ENCODE data around the gene SH2D4B.
"Not testable (repeated sequence)": the region's sequence is repeated elsewhere in the genome, so short reads cannot be mapped to it uniquely, and the experiment has no call there.

Gene SH2D4B

DNA sequence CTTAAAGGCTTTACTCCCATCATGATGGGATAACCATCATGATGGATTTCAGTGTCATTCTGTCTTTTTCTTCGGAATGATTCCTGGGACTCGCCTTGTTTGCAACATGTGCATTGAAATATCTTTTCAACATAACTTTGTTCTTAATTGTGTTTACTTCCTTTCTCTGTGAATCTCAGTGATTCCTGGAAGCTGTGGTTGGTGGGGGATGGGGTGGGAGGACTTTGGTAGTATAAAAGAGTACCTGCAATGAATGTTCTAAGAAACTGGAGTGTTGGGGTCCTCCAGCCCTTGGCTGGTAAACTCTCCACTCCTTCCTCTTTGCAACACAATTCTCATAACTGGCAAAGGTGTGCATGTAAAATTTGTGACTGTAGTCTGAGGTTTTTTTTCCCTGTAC lies 11.5 kb upstream of the SH2D4B start:
- no peak for DNase-seq

DNA sequence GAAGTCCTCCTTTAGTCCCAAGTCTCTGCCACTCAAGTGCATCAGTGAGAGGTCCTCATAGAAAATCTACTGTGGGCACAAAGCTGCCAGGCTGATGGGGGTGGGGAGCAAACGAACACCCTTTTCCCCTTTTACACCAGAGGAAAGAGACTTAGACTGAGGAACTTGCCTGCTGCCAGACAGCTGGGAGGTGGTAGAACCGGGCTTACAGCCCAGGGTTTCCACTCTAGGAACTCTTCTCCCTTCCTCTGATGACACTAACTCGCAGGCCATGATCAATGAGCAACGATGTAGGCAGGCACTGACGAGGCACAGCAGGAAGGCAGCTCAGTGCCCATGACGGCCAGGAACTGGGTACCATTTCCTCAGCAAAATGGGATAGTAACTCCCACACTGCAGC lies 11.0 kb upstream of the SH2D4B start:
- DNase-seq = no peak

DNA sequence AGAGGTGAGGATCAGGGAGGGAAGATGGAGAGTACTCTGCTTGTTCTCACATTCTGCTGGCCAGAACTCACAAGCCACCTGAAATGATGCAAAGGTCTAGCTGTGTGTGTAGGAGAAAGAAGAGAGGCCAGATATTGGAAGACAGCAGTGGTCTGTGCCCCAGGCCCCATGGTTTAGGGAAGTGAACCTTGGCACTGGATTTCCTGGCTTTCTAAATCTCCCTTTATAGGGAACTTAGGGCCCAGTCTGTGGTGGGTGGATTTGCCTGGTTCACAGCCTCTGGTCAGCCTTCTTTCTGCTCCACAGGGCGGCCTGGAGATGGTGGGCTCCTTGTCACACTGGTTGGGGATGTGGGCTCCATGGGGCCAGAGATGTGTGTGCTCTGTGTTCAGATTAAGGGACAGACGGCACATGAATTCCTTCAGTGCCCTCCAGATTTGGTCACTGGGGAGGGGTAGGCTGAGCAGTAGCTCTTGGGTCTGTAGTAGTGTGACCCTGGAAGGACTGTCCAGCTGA lies 9.5 kb upstream of the SH2D4B start:
- DNase-seq = no peak

DNA sequence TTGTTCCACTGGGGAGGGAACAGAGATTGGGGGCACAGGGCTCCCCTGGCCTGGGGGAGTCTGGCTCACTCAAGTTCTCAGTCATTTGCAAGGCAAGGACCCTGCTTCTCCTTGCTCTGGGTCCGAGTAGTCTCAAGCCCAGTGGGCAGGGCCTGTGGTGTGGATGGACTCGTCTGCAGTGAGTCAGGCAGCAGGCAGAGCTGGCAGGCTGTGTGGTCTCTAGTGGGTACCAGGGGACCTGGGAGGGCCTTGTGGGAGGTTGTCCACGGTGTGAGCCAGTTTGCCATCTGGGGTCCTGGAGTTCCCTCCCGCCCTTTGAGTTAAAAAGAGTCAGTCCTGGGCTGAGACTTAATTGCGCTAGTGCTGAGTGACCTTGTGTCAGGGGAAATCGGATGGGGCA lies 8.8 kb upstream of the SH2D4B start:
- no peak for DNase-seq

DNA sequence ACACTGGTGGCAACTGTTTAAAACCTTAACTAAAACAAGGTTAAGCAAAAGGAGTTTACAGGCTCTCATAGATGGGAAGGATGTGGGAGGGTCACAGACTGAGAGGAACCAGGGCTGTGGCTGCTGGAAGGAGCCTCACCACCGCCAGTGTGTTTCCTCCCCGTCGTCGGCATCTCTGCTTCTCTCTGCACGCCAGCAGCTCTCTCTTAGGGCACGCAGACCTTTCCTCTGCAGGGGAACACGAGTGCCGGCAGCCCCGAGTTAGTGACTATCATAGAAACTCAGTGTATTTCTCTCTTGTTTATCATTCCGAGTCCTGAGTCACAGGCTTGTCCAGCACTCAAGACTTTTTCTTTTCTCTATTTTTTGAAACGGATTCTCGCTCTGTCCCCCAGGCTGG lies 8.1 kb upstream of the SH2D4B start:
- DNase-seq = no peak

DNA sequence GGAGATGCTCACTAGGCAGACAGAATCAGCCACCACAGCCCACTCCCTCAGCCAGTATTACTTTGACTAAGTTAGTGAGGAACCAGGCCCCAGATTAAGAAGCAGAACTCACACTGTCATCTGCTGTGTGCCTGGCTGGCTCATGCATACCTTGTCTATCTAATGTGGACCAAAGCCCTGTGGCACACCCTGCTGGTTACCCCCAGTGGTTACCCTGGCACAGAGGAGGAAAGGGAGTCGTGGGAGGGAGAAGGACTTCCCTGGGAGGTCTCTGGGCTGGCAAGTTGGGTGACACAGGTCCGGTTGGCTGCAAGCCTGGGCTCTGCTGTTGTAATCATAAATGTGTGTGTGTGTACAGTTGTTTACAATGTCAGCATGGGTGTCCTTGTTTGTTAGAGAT lies 7.5 kb upstream of the SH2D4B start:
- peak; percentile 89 for DNase-seq

DNA sequence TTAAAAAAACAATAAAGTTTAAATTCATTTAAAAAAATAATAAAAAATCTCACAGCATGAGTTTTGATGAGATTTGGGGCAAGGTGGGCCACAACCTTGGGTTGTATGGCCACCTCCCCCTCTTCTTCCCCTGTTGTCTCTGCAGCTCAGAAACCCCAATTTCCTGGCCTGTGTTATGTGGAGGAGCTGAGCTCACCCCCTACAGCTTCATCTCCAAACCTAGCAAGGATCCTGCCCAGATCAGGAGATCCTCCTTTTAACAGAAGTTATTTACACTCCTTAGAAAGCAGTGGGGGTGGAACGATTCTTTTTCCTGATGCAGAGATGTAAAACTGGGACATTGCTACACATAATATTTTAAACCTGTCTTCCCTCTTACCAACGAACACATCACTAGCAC lies 6.9 kb upstream of the SH2D4B start:
- no peak for DNase-seq

DNA sequence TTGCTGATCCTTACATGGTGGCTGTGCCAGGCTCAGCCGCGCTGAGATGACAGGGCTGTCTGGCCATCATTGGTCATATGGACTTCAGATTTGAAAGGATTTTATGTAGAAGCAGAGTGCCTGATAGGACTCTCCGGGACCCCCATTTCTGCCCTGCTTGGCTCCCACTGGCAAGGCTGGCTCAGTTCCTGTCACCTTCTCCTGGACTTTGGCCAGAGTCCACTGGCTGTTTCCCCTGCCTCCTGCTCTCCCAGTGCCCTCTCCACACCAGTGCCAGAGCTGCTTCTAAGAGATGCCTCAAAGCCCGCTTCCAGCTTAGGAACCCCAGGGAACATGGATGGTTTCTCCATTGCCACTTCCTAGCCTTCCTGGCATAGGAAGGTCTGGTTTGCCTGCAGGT lies 5.1 kb upstream of the SH2D4B start:
- no peak for DNase-seq

DNA sequence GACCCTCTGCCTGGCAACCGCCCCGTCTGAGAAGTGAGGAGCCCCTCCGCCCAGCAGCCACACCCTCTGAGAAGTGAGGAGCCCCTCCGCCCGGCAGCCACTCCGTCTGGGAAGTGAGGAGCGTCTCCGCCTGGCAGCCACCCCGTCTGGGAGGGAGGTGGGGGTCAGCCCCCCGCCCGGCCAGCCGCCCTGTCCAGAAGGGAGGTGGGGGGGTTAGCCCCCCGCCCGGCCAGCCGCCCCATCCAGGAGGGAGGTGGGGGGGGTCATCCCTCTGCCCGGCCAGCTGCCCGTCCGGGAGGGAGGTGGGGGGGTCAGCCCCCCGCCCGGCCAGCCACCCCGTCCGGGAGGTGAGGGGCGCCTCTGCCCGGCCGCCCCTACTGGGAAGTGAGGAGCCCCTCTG lies 3.6 kb upstream of the SH2D4B start:
- not testable (repeated sequence) for DNase-seq

DNA sequence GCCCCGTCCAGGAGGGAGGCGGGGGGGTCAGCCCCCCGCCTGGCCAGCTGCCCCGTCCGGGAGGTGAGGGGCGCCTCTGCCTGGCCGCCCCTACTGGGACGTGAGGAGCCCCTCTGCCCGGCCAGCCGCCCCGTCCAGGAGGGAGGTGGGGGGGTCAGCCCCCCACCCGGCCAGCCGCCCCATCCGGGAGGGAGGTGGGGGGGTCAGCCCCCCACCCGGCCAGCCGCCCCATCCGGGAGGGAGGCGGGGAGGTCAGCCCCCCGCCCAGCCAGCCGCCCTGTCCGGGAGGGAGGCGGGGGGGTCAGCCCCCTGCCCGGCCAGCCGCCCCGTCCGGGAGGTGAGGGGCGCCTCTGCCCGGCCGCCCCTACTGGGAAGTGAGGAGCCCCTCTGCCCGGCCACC lies 3.1 kb upstream of the SH2D4B start:
- not testable (repeated sequence) for DNase-seq

DNA sequence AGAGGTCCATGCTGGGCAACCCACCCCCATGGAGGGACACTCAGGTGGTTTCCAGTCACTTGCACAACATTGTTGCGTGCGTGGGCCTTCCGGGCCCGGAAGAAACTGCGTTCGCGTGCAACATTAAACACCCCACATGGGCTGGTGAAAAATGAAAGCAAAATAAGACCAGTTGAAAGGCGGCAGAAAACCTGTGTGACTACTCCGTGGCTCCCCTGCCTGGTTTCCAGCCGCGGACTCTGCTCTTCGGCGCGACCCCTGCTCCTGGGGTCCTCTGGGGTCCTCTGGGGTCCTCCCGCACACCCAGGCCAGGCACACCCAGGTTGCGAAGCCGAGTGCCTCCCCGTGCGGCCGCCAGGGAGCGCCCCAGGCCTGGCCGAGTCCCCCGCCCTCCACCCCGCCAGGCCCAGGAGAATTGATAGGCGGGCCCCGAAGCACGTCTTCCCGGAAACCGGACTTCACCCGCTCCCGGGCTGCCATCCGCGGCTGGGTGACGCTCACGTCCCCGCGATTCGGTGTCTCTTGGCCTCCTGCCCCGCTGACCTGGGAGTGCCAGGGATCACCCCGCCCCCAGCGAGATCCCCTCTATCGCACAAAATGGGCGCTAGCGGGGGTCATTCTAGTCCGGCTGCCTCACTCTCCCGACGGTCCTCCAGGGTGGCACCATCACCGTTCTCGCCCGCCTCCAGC lies 1.9 kb upstream of the SH2D4B start:
- DNase-seq = peak; percentile 76

DNA sequence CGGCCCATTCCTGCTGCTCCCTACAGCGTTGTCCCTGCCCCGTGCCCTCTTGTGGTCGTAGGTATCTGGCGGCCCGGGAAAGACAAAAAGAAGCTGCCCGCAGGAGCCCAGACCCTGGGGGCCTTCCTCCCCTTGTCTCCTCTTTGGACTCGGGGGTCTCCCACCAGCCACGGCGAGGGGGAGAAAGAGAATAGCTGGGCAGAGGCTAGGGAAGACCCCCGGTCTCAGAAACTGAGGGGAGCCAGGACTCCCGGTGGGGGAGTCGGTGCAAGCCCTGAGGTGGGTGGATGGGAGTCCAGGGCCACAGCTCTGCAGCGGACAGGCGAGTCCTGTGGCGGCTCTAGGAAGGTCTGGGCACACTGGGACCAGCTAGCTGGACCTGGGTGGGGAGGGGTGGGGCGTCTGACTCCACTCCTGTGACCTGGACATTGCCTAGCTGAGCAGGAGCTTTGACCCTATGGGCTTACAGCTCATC lies 1.3 kb upstream of the SH2D4B start:
- DNase-seq = peak; percentile 13

DNA sequence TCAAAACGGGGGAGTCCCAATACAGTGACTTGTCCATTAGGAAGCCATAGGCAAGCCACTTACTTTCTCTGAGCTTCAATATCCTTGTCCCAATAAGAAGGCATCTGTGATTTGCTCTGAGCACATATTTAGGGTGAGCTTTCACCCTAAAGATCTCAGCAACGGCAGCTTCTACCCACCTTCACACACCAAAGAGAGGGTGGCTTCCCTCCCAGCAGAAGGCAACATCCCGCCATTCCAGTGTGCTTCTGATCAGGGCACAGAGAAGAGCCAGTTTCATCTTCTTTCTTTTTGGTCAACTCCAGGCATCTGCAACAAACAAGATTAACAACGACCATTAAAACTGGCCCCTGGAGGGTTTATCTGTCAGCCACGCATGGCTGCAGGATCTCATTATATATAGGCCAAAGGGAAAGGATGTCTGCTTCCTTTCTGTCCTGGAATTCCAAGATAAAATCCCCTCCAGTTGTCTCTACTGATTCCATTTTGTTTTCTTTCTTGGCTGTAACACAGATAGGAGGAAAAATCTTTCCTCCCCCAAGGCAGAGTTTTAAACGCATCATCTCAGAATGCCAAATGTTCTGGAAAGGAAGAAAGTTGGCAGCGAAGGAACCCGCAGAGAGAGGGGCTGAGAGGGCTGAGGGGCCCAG lies 491 bp upstream of the SH2D4B start:
- DNase-seq = no peak

DNA sequence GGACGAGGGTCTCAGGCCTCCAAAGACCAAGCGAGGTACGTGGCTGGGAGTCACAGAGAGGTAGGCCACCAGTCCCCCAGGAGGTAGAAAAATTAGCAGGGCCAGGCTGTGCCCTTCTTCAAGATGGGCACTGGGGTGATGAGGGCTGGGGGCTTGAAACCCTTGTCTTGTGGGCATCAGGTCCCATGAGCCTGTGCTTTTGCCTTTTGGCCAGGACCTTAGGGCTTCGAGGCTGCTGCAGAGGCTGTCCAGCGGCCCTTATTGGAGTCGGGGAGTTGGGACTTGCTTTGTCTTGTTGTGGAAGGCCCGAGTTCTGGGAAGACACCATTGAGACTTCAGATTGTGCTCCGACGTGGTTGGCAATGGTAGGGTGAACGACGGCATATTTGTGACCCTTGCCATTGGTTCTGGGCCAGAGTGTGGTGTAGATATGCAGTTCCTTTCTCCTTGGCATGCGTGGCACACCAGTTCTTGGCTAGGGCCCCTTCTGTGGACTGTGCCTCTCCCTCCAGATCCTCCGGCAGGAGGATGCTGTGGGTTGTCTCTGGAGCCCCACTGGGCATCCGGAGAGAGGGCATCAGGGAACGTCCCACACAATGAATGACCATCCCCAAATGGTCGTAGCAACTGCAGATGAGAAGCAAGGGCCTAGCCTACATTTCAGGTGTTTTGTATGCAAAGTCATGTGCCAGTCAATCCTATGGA lies 931 bp downstream of the SH2D4B start:
- no peak for DNase-seq

DNA sequence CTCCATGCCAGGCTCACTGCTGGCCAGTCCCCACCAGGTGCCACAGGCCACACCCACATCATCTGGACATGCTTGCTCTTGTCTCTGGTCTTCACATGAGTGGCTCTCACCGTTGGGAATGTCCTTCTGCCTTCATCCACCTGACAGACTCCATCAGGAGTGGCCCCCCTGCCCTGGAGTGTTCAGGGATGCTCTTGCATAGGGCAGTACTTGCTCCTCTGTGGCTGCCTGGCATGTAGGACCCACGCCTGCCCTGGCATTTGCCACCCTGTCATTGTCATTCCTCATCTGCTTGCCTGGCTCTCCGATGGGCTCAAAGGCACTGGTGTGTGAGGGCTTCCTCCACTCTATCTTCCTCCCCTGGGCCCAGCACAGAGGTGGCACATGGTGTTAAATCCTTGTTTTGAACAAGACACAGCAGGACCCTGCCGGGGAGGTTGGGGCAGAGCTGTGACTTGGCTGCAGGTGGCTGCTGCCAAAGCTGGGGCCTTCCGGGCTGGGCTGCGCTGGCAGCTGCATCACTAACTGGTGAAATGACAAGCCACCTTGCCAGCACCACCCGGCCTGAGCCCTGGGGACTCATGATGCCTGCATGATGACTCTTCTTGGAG lies 1.8 kb downstream of the SH2D4B start:
- no peak for DNase-seq

DNA sequence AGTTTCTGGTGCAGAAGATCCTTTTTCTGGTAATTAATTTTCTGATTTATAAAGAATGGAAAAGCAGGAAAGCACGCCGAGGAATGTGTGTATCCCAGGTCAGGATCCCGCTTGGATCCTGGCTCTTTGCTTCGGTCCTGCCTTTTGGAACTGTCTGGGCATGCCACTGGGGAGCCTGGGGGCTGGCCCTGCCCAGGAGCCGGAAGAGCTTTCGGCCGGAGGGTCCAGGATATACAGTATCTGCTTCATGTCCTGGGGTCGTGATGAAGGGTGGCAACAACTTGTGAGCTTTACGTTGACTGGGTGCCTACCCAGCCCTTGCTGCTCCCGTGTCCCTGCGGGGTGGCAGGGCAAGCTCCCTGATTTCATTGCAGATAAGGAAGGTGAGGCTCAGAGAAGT lies 2.4 kb downstream of the SH2D4B start:
- no peak for DNase-seq

DNA sequence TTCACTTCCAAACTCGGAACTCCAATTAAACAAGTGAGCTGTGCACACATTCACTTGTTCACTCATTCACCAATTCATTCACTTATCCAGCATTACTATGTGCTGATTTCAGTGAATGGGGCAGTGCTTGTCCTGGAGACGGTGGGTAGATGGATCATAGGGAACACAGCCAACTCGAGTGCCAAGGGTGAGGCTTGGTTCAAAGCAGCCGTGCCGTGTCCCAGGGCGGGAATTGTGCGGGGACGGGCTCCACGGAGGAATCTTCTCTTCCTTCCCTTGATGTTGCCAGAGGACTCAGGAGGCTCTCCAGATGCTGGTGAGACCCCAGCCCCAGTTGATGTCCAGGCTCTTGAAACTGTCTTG lies 2.9 kb downstream of the SH2D4B start:
- no peak for DNase-seq

DNA sequence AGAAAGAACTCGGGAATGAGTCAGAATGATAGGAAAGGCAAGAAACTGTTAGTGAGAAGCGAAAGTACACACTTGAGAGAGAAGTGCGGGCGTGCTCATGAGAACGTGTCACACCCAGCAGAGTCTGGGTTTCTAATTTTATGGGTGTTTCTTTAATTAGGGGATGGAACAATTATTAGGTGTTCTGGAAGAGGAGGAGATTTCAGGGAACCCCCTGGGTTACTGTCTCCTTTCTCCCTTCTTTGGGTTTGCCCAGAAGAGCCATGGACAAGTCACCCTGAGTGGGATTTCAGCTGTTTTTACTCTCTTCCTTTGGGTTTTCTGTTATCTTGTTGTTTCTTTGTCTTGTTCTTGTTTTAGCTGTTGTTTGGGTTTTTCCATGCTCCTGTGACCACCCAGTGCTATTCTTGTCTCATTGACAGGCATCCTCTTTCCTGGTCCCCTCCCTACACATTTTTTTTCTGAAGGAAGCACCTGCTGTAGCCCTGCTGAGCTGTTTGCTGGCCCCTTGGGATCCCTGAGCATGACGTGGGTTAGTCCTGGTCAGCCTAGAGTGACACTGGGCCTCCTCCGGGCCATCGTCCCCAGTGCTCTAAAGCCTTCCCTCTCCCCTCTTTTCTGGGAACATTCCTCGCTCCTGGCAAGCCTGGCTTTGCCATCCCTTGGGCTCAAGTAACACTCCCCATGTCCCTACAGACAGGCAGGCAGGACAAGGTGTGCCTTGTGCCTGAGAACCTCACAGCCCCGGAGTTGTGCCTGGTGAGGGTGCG lies 3.5 kb downstream of the SH2D4B start:
- no peak for DNase-seq

DNA sequence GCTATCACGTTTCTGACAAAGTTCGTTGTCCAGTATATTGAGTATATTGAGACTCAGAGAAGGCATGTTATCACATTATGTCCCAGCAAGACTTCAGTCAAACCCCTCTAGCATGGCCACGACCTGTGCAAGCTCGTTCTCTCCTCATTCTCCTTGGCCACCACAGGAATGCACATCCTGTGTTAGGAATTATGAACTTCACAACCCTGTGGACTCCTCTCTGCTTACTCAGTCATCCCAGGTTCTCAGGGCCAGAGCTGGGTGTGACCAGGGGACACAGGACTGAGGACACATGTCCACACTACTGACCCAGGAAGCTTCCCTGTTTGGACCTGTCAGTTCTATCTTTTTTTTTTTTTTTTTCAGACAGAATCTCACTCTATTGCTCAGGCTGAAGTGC lies 4.4 kb downstream of the SH2D4B start:
- no peak for DNase-seq

DNA sequence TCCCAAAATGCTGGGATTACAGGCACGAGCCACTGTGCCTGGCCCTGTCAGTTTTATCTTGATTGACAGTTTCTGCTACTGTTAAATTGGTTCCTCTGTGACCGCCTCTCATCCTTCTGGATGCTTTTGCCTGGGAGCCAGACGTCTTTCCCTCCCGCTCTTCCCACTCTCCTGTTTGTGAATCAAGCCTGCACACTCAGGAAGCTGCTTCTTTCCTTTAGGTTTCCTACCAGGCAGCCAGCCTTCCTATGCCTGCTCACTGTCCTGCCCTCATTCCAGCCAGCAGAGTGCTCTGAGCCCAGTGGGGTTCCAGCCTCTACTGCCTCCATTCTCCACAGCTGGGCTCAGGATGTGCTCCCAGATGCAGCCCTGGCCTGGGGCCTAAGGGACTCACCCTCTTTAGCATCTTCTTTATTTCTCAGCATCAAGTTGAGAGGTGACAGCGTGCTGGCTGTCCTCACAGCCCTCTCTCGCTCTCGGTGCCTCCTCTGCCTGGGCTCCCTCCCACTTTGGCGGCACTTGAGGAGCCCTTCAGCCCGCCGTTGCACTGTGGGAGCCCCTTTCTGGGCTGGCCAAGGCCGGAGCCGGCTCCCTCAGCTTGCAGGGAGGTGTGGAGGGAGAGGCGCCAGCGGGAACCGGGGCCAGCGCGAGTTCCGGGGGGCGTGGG lies 5.1 kb downstream of the SH2D4B start:
- no peak for DNase-seq

DNA sequence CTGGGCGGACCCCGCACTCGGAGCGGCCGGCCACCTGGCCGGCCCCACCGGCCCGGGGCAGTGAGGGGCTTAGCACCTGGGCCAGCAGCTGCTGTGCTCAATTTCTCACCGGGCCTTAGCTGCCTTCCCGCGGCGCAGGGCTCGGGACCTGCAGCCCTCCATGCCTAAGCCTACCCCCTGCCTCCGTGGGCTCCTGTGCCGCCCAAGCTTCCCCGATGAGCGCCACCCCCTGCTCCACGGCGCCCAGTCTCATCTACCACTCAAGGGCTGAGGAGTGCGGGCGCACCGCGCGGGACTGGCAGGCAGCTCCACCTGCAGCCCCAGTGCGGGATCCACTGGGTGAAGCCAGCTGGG lies 5.6 kb downstream of the SH2D4B start:
- not testable (repeated sequence) for DNase-seq

DNA sequence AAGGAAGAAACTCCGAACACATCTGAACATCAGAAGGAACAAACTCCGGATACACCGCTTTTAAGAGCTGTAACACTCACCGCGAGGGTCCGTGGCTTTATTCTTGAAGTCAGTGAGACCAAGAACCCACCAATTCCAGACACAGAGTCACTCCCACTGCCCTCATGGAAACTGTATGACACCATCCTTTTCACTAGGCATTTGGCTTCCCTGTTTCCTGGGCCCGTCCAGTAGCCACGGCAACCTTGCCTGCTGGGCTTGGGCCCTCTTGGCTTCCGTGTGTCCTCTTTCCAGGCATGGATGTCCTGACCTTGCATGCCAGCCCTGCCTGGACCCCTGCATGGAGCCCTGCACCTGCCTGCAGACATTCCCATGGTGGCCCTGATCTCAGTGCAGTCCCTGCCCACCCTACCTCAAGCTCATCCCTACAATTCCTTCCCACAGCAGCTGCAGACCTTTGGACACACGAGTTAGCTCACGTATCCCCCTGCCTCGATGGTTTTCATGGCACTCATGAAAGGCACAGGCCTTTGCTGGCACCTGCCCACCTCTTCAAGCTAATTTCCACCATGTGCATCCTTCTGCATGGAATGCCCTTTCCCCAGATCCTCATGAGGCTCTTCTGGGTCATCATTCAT lies 6.7 kb downstream of the SH2D4B start:
- no peak for DNase-seq
